Mucosa of rectum (tissue), 2 donors: Measurements from ENCODE around the gene NAV1.

Experiments used
- H3K27ac ChIP-seq, 2 donors: one replicate each; pipeline ENCODE4 v1.7.0; 2013; ENCODE audit warnings: inconsistent platforms in 2 of 2, low read depth in 2 of 2, low read length in 2 of 2
- H3K27me3 ChIP-seq, 2 donors: one replicate each; pipeline ENCODE4 v1.7.0; 2013; ENCODE audit warnings: low read length in 2 of 2; ENCODE audit not compliant: control insufficient read depth in 2 of 2, insufficient read depth in 2 of 2
- H3K36me3 ChIP-seq, 2 donors: one replicate each; pipeline ENCODE4 v1.7.0; 2013; ENCODE audit warnings: low read length in 2 of 2; ENCODE audit not compliant: control insufficient read depth in 2 of 2, insufficient read depth in 2 of 2
- H3K4me1 ChIP-seq, 2 donors: one replicate each; pipeline ENCODE4 v1.7.0; 2013; ENCODE audit warnings: low read length in 2 of 2, mild to moderate bottlenecking in 1 of 2; ENCODE audit not compliant: control insufficient read depth in 2 of 2, insufficient read depth in 2 of 2
- H3K4me3 ChIP-seq, 2 donors: one replicate each; pipeline ENCODE4 v1.7.0; 2013; ENCODE audit warnings: low read length in 2 of 2
- H3K9ac ChIP-seq, 2 donors: one replicate each; pipeline ENCODE4 v1.7.0; 2013; ENCODE audit warnings: low read length in 2 of 2, low read depth in 1 of 2, mild to moderate bottlenecking in 1 of 2
- H3K9me3 ChIP-seq, 2 donors: one replicate each; pipeline ENCODE4 v1.7.0; 2013; ENCODE audit warnings: low read length in 2 of 2; ENCODE audit not compliant: control insufficient read depth in 2 of 2
- donor health status: healthy.
- donor health status: Normal muscosa, but diverticular disease.

NAV1 gene

DNA sequence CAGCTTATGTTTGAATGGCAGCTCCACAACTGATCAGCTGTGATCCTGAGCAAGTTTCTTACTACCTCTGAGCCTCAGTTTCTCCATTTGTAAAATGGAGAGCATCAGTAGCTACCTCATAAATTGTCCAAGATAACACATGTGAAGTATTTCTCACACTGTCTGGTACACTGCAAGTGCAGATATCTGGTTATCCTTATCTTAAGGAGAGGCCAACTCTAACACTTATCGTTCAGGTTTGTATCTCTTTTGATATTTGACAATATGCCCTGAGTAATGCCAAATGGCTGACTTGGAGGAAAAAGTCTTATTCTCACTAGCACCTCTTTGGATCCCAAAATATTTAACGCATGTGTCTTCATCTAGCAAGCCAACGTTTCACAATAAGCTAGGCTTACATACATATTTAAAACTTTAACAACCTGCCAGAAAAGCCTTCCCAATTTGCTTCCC is 34.7 kb upstream of the NAV1 start:
- H3K27ac ChIP-seq = peak overlapping the region; percentile 90 to 97
- H3K9ac ChIP-seq = peak overlapping the region; percentile 48 to 50
- H3K4me3 ChIP-seq = peak overlapping the region in 1 of 2 donors; percentile 49
- peaks cover 2 to 8% of the 10 kb centered on the region in 2 donors for H3K36me3 ChIP-seq
- no peaks in the 10 kb centered on the region for H3K27me3 ChIP-seq
- no peaks in the 10 kb centered on the region for H3K9me3 ChIP-seq
- H3K4me1 ChIP-seq = peaks cover 45 to 59% of the 10 kb centered on the region in 2 donors

DNA sequence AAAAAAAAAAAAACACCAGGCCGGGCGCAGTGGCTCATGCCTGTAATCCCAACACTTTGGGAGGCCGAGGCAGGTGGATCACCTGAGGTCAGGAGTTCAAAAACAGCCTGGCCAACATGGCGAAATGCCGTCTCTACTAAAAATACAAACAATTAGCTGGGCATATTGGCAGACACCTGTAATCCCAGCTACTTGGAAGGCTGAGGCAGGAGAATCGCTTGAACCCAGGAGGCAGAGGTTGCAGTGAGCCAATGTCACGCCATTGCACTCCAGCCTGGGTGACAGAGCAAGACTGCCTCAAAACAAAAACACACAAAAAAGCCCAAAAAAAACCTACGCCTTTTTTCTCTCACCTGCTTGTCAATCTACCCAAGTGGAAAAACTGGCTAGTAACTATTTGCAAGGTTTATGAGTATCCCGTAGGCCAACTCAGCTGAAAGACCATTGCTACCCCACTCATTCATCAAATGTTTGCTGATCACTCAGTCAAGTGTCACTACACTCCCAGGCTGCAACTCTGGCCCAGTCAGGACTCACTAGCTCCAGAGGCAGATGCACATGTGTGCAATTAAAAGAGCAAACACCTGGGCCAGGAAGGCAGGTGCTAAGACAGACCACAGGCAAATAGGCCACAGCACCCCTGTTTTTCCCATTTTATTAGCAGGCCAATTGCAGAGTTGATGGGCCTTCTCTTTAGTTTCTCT is 34.0 kb upstream of the NAV1 start:
- Histone ChIP-seq H3K4me1 (peaks cover 45 to 59% of the 10 kb centered on the region in 2 donors), H3K9me3 (no peaks in the 10 kb centered on the region)

DNA sequence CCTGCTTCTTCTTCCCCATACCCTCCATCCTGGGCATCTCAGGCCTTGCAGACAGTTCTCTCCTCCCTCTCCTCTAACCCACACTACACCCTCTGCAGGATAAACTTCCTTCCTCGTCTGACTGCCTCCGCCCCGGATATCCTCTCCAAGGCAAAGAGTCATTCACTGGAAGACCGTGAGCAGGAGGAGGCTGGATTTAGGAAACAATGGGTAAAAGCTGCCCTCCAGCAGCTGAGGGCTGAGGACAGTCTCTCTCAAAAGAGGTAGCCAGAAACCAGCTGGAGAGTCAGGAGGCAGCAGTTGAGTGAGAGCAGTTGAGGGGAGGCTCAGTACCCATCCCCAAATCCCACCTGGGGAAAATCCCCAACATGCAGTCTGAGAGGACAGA is 33.4 kb upstream of the NAV1 start:
- Histone ChIP-seq H3K36me3 (peaks cover 2 to 9% of the 10 kb centered on the region in 2 donors), H3K27ac (peak overlapping the region; percentile 90 to 97)

More for the DNA sequence above, 34.0 kb upstream of the NAV1 start:
- Histone ChIP-seq H3K4me3 (peak overlapping the region; percentile 79 to 89), H3K9ac (peak overlapping the region; percentile 87 to 90), H3K27ac (peak overlapping the region; percentile 90 to 97), H3K36me3 (peaks cover 2 to 9% of the 10 kb centered on the region in 2 donors), H3K27me3 (no peaks in the 10 kb centered on the region)

DNA sequence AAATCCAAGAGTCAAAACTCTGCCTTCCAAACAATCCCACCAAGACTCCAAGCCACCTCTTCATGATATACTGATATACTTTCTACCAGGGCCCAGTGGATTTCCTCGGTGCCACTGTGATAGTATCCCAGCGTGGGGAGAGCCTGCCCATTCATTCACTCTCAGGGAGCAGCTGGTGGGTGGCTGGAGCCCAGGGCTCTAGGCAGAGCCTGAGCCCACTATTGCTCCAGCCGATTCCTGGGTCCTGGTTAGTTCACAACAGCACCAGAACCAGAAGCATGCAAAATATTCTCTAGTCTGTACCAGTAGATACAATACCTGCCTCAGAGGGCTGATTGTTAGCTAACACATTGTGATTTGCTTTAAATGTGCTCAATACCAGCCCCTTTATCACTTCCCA is 32.8 kb upstream of the NAV1 start:
- Histone ChIP-seq H3K4me3 (peak overlapping the region; percentile 79 to 89), H3K36me3 (peaks cover 2 to 9% of the 10 kb centered on the region in 2 donors), H3K4me1 (peaks cover 42 to 50% of the 10 kb centered on the region in 2 donors), H3K27me3 (no peaks in the 10 kb centered on the region), H3K27ac (peak overlapping the region; percentile 90 to 97), H3K9me3 (no peaks in the 10 kb centered on the region), H3K9ac (peak overlapping the region; percentile 87 to 90)

More for the DNA sequence above, 33.4 kb upstream of the NAV1 start:
- H3K9ac ChIP-seq = peak overlapping the region; percentile 87 to 90
- H3K27me3 ChIP-seq = no peaks in the 10 kb centered on the region
- H3K9me3 ChIP-seq = no peaks in the 10 kb centered on the region
- H3K4me3 ChIP-seq = peak overlapping the region; percentile 79 to 89
- H3K4me1 ChIP-seq = peaks cover 45 to 56% of the 10 kb centered on the region in 2 donors

DNA sequence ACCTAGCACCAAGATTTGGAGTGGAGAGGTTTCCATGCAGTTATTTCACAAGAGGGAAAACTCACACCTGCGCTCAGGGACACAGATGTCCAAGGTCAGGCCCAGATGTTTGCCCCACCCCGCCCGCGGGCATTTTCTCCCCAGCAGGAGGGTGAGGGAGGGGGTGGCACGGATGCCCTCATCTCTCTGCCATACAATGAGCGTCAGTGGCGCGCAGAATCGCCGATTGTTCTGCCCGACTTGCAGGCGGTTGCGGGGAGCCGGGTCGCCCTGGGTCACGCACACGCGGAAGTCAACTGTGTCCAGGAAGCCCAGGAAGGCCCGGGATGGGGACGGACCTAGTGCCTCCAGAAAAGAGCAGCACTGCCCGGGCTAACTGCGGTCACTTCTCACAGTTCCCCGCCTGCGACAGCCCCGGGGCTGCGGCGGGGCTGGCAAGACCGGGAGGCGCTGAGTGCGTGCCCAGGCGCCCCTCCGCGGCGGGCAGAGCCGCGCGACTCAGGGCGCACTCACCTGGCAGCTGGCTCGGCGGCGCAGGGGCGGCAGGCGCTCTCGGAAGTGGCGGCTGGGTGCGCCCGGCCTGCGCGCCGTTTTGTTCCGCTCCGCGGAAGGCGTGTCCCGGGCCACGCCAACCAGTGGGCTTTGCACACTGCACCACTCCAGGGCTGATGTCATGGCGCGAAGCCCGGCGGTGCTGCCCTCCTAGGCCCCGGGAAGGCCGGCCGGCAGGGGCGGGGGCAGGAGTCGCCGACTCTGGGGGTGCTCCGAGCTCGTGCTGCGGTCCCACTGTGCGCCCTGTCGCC is 32.2 kb upstream of the NAV1 start, which contains the start of gene CSRP1:
CSRP1 (minus strand) TSS at position 567 of the 803 bp plus-strand sequence. CDS start 10,820 bp downstream, outside the sequence.
- peak within 1 kb of the TSS; percentile 87 to 90 for H3K9ac ChIP-seq
- peak within 1 kb of the TSS; percentile 90 to 97 for H3K27ac ChIP-seq
- no peaks in the 10 kb centered on the region for H3K9me3 ChIP-seq
- H3K4me1 ChIP-seq = peaks cover 42 to 46% of the 10 kb centered on the region in 2 donors
- no peaks in the 10 kb centered on the region for H3K27me3 ChIP-seq
- H3K4me3 ChIP-seq = peak within 1 kb of the TSS; percentile 79 to 89
- H3K36me3 ChIP-seq = peaks cover 2 to 9% of the 10 kb centered on the region in 2 donors

DNA sequence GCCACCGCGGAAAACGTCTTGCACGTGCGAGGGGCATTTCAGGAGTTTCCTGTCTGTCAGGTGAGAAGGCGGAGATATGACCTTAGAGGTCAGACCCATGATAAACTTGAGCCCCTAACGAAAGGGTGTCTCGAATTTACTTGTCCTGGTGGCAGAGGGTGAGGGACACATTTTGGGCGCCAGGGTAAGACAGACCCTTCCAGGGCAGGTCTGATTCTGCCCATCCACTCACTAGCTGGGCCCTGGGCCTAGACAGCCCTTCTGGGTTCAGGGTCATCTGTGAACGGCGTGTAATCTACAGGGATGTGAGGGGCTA is 31.6 kb upstream of the NAV1 start:
- Histone ChIP-seq H3K27me3 (no peaks in the 10 kb centered on the region), H3K9me3 (no peaks in the 10 kb centered on the region), H3K4me1 (peaks cover 42 to 47% of the 10 kb centered on the region in 2 donors), H3K9ac (peak overlapping the region; percentile 87 to 90), H3K36me3 (peaks cover 2 to 9% of the 10 kb centered on the region in 2 donors), H3K4me3 (peak overlapping the region; percentile 79 to 89), H3K27ac (peak overlapping the region; percentile 90 to 97)

DNA sequence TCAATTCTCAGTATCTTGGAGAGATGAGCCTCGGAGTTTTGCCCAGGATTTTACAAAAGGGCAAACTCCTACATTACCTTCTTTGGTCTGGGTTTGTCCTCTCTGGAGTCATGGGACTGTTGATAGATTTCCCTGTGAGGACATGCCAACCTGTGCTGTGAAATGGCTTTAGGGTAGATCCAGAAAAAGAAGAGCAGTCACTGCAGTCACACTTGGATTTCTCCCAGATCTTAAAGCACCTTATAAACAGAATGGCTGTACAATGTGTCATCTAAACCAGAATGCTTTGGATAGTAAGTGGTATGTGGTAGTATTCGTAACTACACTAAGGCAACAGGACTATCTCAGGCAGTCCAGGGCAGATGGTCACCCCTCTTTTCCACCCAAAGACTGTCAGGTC is 30.1 kb upstream of the NAV1 start:
- H3K4me3 ChIP-seq = no peak overlapping the region
- peaks cover 0 to 2% of the 10 kb centered on the region in 2 donors for H3K36me3 ChIP-seq
- H3K4me1 ChIP-seq = peaks cover 41 to 44% of the 10 kb centered on the region in 2 donors
- H3K9me3 ChIP-seq = no peaks in the 10 kb centered on the region
- no peaks in the 10 kb centered on the region for H3K27me3 ChIP-seq
- H3K9ac ChIP-seq = no peak overlapping the region
- no peak overlapping the region for H3K27ac ChIP-seq

DNA sequence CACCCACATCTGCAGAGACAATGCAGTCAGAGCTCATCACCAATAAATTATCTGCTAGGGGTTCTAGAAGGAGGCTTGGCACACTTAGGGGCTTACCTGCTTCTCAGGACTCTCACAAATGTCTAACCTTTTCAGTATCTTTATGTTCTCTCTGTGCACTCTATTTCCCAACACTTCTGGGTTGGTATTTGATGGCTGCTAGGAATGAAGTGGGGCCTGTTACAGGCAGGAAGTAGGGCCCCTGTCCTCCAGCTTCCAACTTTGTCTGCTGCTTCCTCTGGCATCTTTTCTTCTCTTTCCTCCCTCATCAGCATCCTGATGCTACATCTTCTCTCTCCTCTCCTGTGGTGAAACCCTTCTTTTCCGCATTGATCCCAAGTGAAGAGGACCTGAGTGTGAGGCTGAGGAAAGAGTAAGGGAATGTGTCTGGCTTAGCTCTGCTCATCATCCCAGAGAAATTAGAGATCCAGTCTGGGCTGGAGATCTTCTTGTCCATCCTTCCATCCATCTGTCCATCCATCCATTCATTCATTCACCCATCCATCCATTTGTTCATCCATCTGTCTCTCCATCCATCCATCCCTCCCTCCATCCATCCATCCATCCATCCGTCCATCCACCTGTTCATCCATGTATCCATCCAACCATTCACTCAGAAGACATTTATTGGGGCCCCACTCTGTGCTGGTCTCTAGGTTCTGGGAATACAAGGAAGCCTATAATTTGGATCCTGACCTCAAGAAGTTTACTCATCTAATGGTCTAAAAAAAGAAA is 29.1 kb upstream of the NAV1 start:
- Histone ChIP-seq H3K9ac (no peak overlapping the region), H3K27ac (no peak overlapping the region)

DNA sequence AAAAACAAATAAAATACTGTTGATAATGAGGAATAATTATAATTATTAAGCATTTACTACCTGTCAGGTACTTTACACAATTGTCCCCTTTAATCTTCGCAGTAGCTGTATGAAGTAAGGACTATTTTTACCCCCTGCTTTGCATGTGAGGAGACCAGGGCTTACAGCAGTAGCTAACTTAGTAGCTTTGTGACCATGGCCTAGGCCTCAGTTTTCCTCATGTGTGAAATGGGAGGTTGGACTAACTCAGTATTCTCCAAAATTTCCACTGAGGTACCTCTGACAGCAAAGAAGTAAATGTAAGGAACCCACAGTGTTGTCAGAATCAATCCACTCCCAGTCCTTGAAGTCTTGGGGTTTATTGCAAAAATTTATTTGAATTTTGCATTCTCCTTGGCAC is 28.2 kb upstream of the NAV1 start:
- Histone ChIP-seq H3K9me3 (no peaks in the 10 kb centered on the region), H3K9ac (no peak overlapping the region), H3K36me3 (peaks cover 0 to 2% of the 10 kb centered on the region in 2 donors), H3K27ac (no peak overlapping the region), H3K4me3 (no peak overlapping the region), H3K4me1 (peaks cover 24 to 26% of the 10 kb centered on the region in 2 donors), H3K27me3 (no peaks in the 10 kb centered on the region)

More for the DNA sequence above, 29.1 kb upstream of the NAV1 start:
- Histone ChIP-seq H3K9me3 (no peaks in the 10 kb centered on the region), H3K36me3 (peaks cover 0 to 2% of the 10 kb centered on the region in 2 donors), H3K4me3 (no peak overlapping the region), H3K27me3 (no peaks in the 10 kb centered on the region), H3K4me1 (peaks cover 34 to 36% of the 10 kb centered on the region in 2 donors)
